GM19193 (cell line): ENCODE data around the gene CDC42BPG.

Experiments used
- POLR2A ChIP-seq: IDR thresholded peaks from 4 replicates; pipeline ENCODE4 v1.6.1; 2011; ENCODE audit not compliant: insufficient read depth, insufficient read length; ENCODE audit errors: extremely low read depth

CDC42BPG gene

DNA sequence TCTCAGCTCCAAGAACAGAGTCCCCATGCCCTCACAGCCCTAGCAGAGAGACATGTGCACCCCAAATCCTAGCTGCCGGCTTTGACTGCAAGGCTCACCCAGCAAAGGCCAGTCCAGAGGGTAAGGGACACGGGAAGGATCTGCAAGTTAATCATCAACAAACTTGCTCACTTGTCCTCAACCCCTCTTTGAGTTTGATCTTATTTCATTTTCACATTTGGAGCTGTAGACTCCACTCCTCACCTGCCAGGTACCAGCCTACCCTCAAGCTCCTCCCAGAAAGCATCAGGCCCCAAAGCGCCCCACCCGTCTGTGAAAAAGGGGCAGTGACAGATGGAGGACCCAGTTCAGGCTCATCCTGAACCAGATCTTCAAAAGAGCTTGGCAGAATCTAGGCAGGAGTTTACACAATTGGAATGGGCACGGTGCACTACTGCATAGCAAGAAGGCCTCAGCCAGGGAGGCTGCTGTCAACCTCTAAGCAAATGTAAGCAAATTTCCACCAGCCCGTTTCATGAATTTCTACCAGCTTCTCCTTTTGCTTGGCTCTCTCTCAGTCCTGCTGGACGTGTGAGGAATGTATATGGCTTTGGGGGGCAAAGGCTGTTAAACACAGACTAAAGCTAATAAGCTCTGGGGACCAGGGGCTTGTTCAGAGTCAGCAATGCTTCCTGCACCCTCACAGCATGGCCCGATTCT, 28.5 kb upstream of the CDC42BPG start:
- peak; percentile 8 for TF ChIP-seq POLR2A

DNA sequence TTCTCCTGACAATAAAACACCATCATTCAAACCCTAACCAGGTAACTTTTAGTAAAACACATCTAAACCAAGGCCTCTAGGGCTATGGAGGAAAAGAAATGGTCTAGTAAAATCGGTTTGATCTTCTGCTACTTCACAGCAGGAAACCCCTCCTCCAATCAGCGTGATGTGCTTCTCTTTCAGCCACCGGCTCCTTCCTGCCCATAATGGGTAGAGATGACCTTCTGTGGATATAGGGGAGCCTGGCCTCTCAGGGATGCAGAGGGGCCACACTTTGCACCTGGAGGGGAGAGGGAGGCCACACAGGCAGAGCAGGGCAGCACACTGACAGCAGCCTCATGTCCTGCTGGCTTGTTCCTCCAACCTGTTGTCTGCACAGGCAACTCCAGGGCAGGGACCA, 27.0 kb upstream of the CDC42BPG start:
- TF ChIP-seq POLR2A = no peak

- TF ChIP-seq POLR2A = no peak
These were observed 26.5 kb upstream of the CDC42BPG start for GRCh38 chr11:64870893-64871466.

GRCh38 chr11:64870176-64870892, 25.9 kb upstream of the CDC42BPG start:
- TF ChIP-seq POLR2A = no peak

DNA sequence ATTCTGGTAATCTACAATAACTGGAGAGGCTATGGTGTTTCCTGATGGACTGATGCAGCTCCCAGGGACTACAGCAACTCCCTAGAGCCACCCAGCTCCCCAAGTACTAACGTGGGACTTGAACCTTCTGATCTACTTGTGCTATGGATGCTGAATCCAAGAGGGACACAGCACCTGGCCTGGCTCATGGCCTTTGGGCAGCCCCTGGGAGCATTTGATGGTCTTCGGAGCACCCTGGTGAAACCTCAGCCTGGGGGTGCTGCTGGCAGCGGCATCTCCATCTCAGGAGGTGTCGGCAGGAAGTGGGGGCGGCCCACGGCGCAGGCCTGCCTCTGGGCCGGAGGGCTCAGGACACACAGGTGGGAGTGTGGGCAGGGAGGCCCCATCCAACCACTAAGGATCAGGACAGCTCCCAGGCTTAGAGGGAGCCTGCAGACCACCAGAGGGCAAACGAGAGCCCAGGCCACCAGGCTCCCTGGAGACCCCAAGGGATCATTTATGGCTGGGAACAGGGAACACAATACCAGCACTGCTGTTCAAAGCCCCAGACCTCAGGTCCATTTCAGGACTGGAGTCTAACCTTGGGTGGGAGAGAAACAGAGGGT, 25.2 kb upstream of the CDC42BPG start:
- TF ChIP-seq POLR2A = no peak

DNA sequence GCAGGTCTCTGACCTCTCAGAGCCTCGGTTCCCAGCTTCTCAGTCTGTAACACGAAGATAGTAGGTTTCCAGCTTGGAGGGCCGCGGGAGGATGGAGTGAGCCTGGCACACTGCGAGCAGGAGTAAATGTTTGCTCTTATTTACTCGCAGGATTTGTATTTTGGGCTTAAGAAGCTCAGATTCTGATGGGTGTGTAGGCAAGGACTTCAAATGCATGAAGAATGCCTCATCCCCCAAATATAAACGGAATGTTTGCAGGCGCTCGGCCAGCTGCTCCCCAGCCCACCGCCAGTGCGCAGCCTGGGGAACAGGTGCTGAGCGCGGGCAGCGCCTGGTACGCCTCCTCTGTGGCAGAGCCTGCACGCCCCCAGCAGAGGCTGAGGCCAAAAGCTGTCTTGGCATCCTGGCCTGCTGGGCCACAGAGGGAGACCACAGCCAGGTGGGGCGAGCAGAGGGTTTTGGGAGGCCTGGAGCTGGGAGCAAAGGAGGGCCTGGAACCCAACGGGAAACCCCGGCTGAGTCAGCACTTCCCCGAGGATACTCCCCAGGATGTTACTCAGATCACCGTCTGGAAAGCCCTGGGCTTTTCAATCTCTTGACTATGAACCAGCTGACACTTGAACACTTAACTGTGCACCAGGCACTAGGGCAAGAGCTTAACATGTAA, 24.6 kb upstream of the CDC42BPG start:
- no peak for TF ChIP-seq POLR2A

DNA sequence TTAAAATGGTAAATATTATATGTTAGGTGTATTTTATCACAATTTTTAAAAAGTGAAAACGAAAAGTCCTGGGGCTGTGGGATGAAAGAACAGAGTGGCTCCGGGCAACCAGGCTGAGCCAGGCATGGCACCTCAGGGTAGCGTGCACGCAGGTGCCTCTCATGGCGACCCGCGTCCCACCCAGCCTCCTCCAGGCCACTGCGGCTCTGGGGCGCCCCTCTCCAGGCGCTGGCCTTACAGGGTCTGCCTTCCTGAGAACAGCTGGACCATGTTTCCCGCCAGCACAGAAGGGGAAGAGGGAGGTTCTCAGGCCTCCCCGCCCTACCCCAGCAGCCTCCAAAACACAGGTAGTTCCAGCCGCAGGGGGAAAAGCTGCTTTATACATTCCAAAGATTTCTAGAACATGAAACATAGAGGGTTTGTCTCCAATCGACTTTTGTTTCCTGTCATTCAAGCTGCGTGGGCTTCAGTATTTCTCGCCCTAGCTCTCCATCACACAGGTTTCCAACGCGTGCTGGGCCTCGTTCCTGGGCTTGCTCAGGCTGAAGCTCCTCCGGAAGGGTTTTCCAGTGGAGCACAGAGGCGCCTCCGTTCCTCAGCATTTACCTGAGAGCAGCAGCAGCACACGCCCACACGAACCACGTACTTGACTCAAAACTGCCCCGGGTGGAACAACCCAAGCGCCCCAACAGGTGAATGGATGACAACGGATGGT, 23.5 kb upstream of the CDC42BPG start:
- TF ChIP-seq POLR2A = no peak

DNA sequence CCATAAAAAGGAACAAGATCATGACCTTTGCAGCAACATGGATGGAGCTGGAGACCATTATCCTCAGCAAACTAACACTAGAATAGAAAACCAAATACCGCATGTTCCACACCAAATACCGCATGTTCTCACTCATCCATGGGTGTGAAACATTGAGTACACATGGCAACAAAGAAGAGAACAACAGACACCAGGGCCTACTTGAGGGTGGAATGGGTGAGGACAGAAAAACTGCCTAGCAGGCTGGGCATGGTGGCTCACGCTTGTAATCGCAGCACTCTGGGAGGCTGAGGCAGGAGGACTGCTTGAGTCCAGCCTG, 21.7 kb upstream of the CDC42BPG start:
- no peak for TF ChIP-seq POLR2A

DNA sequence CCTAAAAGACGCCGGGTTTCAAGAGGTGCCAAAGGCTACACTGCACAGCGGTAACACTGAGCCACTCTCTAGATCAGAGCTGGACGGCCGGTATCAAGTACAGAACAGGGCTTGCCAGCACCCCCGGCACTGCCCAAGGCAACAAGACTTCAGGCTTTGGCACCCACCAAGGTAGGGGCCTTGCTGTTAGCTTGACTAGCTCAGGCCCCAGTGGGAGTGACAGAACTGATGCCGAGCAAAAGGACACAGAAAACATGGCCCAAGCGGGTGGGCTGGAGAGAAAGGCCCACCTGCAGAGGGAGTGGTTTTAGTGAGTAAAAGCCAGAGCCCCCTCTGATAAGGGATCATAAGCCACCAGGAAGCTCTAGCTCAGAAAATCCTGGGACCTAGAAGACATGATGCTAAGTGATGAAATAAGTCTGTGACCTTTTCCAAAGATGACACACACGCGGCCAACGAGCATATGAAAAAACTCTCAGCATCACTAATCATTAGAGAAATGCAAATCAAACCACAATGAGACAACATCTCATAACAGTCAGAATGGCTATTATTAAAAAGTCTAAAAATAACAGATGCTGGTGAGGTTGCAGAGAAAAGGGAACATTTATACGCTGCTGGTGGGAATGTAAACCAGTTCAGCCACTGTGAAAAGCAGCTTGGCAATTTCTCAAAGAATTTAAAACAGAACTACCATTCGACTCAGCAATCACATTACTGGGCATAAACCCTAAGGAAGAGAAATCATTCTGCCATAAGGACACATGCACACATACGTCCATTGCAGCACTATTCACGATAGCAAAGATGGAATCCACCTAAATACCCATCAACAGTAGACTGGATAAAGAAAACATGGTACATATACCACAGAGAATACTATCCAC, 21.1 kb upstream of the CDC42BPG start:
- TF ChIP-seq POLR2A = no peak

DNA sequence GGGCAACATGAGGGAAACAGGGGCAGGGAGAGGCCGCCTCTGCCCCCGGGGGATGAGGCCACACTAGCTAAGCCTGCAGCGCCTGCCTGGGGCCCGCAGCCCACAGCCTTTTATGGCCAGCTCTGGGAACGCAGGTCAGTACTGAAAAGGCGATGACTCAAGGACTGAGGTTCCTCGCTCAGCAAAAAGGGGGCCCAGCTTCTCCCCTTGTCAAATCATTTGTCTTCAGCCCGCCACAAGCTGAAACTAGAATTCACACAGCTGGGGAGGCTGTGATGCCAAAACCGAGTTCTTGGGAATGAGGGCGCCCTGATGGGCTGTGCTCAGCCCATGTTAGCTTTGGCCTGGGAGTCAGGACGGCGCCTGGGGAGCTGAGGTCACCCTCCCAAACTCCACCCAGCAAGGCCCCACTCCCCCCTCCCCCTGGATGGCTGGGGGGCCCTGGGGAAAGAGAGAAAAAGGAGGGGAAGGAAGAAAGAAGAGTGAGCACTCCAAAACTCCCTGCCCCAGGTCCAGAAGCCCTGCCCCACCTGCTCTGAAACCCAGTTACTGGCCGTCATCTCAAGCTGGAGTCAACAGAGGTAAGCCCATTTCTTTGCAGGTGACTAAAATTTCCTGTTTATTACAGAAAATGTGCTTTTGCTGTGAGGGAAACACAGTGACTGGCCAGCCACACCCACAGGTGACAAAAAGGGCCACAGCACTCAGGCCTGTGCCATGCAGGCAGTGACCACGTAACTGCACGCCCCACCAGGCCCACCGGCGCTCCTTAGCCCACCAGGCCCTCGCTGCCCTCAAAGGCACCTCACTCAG, 20.2 kb upstream of the CDC42BPG start:
- peak; percentile 51 for TF ChIP-seq POLR2A

DNA sequence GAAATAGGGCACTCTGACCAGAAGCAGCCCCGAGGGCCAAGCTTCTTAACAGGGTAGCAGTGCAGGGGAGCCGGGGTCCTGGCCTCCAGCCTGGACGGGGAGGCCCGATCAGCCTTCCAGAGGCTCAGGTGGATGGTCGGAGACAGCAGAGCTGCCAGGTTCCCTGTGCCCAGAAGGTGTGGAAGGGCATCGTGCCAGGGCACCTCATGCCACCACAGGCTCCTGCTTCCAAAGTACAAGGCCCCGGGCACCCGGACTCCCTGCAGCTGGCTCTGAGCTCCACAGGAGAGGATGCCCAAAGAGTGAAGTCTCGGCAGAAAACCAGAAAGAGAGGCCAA, 19.7 kb upstream of the CDC42BPG start:
- no peak for TF ChIP-seq POLR2A

- no peak for TF ChIP-seq POLR2A
These were observed 19.1 kb upstream of the CDC42BPG start for GRCh38 chr11:64863391-64864060.
